ENCODE measurements around the gene FA2H.
"Not testable (repeated sequence)": the region's sequence is repeated elsewhere in the genome, so short reads cannot be mapped to it uniquely, and the experiment has no call there.

Gene FA2H

DNA sequence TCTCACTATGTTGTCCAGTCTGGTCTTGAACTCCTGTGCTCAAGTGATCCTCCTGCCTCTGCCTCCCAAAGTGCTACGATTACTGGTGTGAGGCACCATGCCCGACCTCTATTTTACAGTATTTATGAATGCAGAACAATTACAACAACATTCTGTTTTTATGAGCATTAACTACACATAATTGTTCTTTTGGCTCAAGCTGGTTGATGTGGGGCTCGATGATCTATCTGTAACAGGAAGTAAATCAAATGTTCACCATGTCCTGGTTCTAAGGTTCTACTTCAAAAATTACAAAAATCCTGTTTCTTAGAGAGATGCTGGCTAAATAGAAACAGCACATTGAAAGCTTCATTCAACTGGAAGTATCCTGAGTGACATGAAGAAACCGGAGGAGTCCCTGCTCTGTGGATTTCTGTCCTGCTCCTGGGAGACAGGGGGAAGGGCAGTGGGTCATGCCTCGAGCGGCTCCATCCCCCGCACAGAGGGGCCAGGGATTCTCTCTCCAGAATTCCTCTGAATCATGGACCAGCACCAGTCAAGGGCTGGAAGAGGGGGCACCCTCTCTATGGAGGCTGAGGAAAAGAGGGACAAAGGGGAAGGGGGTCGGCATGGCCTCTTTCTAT is 31.5 kb downstream of the FA2H start:
- DNase-seq = no peak

DNA sequence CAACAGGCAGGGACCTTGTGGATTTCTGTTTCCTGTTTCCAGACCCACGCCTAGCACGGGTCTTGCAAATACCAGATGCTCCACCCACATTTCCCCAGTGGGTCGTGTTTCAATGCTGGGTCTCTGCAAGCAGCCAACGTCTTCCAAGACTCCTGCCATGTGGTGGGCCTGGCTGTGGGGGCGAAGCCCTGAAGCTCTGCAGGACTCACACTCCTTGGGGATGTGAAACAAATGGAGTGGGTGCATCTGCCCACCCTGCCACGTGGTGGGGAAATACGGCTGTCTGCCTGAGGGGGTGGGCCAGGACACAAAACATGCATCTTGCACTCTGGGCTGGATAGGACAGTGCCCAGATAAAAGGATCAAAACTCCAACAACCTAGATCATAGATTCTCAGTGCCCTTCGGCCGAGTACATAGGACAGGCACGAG is 32.6 kb downstream of the FA2H start:
- no peak for DNase-seq

DNA sequence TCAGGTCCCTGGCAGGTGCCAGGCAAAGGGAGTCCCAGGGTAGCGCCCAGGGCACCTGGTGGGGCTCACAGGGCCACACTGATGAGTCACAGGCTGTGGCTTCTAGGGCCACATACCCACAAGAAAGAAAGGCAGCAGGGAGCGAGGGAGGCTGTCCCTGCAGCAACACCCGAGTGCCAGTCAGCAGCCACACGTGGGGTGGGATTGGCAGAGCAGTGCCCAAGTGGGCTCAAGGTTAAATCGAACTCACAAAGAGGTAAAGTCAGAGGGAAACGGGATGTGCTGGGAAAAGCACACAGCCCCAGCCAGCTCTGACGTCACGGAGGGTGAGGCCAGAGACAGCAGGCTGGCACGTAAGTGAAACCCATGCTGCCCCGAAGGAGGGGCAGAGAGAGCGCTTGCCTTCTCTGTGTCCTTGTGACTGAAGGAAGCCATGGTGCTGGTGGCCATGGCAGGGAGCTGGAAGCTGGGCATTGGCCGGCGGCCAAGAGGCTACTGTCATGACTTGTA is 33.8 kb downstream of the FA2H start:
- DNase-seq = no peak

DNA sequence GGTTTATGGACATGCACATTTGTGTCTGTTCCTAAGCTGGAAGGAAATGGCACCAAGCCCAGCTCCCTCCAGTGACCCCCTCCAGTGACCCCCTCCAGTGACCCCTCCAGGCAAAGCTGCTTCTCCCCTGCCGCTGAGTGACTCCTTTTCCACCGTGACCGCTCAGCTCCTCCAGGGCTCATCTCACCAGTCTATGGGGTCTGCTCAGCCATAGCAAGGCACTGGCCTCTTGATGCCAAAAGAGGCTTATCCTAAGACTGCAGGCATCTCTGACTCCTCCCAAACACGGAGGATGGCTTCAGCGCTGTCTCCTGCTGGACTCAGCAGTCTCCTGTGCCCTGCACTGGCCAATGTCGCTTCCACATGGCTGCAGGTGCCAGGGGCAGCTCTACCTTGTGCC is 35.3 kb downstream of the FA2H start:
- DNase-seq = no peak

DNA sequence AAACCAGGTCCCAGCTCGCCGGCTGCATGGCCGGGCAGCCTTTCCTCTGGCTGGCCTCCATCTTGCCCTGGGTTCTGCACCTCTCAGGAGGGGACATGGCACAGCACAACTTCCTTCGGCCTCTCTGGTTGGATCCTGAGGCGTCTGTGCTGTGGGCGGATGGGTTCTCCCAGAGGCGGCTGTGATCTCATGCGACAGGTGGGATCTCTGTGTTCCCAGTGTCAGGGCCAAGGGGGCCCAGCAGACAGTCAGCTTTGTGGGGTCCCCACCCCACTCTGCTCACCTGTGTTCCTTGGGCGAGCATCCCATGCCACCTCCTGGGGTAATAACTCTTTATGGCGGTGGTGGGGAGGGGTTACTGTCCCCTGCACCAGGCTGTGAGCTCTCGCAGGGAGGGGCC is 35.8 kb downstream of the FA2H start:
- no peak for DNase-seq

DNA sequence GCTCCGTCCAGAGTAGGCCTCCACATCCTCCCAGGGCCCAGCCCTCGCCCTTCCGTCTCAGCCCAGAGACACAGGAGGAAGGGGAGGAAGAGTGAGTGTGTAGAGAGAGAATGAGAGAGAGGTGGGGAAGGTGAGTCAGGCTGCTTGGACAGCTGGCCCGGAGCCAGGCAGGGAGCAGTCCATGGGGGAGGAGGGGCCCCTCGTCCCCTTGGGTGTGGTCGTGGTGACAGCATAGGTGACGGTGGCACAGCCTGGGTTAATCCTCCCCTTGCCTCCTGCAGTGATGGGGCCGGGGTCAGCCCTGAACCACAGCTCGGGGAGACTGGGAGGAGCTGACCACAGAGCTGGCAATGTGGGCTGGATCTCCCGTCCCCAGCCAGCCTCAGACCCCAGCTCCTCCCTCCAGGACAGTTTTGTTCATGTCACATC is 36.5 kb downstream of the FA2H start:
- DNase-seq = no peak

DNA sequence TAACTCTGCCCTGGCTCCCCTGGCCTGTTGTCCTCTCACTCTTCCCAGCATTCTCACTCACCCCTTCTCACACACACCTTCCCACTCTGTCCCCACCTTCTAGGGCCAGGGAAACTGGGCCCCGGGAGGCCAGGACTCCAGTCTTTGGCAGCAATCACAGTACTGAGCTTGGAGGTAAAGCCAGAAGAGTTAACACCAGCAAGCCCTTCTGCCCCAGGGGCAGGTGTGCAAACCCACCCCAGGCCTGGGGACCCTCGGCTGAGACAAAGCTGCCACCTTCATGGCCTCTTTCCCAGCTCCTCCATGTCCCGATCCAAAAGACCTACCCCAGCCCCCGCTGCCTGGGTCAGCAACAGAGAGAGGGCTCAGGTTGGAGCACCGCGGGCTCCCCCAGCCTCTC is 37.1 kb downstream of the FA2H start:
- DNase-seq = no peak

DNA sequence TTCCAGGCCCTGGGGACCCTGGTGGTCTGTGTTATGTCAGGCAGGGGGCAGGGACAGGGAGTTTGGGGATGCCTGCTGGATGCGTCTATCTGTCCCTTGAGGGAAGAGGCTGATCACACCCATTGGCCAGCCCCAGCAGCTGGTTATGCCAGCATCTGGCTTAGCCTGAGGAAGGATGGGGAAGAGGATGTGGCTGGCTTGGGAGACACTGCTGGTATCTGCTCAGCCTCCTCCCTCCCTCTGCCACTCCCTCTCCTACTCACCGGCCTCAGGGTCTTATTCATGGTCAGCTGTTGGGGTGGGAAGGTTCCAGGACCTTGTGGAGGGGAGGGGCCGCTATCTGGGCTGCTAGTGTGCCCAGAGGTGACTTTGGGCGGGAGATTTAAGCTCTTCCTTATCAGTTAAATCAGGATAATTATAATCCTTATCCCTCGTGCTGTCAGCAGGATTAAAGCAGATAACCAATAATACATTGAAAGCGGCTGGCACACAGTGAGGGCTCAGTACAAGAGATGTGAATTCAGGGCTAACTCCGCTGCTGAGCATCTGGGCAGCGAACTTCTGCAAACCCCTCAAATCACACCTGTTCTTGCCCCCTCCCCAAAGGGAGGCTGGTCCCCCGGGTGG is 38.0 kb downstream of the FA2H start:
- no peak for DNase-seq

DNA sequence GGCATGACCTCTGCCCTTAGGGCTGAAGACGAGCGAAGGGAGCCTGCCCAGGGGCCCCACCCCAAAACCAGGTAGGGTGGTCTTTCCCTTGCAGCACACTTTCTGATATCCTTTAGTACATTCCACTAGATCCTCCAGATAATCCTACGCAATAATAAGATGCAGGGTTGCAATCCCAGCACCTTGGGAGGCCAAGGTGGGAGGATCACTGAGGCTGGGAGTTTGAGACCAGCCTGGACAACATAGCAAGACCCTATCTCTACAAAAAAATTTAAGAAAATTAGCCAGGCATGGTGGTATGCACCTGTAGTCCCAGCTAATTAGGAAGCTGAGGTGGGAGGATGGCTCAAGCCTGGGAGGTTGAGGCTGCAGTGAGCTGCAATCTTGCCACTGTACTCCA is 39.1 kb downstream of the FA2H start:
- no peak for DNase-seq

DNA sequence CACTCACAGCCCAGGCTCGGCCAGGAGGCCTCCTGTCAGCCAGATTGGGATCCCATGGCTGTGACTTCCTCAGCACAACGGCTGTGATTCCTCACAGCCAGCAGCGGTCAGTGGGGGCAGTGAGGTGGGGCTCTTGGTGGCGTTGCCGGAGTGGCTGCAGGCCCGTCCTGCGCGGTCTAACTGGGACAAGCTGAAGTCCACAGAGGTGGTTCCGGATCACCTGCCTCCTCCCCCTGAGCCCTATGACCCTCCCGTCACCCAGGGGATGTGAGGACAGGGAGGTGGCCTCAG is 39.5 kb downstream of the FA2H start:
- no peak for DNase-seq

DNA sequence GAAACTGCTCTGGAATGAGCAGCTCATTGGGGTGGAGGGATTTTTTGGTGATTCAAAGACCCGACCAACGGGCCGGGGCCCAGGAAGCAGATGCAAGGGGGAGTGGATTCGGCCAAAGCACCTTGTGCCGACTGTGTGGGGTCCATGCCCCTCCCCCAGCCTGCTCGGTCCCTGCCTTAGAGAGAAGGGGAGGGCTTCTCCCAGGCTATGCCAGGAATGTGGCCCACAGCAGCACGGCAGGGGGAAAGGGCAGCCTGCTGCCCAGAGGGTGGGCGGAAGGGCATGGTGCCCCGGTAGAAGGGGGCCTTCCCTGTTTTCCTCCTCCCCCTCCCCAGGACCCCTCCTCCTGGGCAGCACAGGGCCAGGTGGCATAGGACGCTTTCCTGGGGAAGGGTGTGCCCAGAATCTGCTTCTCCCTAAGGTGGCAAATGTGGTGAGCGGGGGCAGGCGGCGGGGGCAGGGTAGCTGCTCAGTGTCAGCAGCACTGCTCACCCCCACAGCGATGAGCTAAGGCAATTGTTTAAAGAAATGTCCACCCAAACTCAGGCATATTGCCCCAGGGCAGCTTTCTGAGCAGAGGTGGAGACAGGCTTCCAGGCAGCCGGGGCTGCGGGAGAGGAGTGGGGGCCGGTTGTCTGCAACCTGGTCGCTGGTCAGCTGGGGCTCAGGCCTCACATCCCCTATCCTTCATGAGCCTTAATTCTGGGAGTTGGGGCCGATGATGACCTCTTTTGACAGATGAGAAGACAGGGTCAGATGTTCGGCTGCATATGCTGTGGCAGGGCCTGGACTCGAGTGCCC is 40.1 kb downstream of the FA2H start:
- DNase-seq = no peak

DNA sequence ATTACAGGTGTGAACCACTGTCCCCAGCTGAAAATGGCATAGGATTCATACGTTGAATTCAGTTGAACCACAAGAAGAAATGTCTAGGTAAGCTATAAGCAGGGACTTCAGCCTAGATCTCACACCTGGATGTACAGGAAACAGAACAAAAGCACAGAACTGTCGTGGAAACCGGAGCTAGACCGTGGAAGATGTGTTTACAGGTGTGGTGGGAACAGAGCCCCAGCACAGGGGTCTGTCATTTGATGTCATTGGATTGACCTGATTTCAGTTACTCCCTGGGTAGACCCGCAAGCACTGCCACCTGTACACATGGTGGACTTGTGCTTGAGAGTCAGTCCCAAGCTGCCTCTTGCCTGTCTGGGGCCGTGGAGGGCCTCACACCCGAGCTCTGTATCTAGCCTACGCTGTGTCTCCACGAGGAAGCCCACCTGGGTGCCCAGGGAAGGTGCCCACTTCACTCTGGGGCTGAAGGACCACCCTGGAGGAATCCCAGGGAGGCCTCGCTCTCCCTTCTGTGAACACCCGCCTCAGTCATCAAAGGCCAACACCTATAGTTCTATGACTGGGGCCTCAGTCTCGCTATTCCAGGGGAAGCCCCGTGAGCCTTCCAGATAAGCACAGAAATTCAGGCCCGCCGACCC is 41.8 kb downstream of the FA2H start:
- no peak for DNase-seq

DNA sequence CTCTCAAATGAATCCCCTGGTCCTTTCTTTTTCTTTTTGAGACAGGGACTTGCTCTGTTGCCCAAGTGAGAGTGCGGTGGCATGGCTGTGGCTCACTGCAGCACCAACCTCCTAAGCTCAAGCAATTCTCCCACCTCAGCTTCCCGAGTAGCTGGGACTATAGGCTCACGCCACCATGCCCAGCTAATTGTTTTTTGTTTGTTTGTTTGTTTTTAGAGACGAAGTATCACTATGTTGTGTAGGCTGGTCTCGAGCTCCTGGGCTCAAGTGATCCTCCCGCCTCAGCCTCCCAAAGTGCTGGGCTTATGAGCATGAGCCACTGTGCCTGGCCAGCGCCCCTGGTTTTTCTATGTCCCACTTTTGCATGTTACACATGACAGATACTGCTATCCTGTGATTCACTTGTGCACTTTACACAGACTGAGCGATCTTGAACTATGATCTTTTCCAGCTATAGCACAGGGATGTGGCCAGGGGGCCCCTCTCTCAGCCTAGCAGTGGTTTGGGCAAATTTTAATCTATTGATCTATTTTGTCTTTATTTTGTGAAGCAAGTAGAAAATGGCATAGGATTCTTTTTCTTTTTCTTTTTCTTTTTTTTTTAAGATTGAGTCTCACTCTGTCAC is 42.7 kb downstream of the FA2H start:
- no peak for DNase-seq

DNA sequence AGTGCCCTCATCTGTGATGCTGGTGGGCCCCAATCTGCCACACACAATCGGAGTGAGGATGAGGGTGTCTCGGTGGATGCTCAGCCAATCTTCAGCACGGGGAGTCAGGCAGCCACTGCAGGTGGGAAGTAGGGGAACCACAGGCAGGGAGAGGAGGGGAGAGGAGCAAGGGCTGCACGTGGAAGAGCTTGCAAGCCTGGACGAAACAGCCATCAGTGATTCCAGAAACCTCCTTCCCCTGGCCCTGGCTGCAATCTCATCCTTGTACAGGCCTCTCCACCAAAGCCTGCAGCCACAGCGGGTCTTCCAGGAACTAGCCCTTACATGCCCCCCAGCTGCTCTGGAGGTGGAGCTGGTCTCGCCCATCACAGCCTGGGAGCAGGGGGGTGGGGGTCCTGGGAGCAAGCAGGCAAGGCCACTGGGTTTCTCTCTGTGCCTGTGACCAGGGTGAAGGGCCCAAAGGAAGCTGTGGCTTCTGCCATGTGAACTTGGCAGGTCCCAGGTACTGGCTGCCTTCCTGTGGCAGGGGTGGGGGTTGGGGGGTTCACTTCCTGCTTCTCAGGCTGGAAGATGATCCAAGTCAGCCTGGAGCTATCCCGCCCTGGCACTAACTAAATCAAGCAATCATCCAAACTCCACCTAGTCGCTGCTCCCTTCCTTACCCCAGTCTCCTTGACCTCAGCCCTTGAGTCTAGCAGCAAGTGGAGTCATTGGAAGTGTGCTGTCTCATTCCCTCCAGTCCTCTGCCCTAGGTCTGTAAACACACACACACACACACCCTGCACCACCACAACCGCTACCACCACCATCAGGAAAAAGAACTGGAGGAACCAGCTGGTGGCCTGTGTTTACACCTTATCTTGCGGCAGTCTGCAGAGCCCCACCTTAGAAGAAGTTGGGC is 44.6 kb downstream of the FA2H start:
- DNase-seq = no peak

DNA sequence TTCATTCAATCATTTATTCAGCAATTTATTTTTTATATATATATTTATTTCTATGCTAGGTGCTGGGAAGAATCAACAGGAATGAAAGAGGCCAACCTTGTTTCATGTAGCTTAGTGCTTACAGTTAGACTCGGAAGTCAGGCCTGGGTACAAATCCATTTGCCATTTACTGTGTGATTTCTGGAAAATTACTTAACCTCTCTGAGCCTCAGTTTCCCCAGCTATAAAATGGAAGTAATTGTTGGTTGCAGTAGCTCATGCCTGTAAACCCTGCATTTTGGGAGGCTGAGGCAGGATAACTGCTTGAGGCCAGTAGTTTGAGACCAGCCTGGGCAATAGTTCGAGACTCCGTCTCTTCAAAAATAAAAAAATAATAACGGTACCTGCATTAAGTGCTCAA is 46.7 kb downstream of the FA2H start:
- no peak for DNase-seq

DNA sequence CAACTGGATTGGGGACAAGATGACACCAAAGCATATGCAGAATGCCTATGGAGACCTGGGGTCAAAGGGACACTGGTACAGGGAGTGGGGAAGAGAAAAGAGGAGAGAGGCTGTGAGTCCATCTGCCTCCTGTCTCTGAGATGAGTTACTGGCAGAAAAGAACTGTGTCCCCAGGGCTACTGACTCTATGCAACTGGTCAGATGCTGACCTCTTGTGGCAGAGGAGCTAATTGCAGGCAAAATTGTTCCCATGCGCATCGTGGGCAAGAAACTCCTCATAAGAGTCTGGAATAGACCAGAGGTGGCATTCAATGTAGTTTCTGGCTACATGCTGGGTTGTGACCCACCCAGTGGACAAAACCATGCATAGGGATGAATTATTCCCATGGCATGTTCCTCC is 47.9 kb downstream of the FA2H start:
- DNase-seq = no peak

DNA sequence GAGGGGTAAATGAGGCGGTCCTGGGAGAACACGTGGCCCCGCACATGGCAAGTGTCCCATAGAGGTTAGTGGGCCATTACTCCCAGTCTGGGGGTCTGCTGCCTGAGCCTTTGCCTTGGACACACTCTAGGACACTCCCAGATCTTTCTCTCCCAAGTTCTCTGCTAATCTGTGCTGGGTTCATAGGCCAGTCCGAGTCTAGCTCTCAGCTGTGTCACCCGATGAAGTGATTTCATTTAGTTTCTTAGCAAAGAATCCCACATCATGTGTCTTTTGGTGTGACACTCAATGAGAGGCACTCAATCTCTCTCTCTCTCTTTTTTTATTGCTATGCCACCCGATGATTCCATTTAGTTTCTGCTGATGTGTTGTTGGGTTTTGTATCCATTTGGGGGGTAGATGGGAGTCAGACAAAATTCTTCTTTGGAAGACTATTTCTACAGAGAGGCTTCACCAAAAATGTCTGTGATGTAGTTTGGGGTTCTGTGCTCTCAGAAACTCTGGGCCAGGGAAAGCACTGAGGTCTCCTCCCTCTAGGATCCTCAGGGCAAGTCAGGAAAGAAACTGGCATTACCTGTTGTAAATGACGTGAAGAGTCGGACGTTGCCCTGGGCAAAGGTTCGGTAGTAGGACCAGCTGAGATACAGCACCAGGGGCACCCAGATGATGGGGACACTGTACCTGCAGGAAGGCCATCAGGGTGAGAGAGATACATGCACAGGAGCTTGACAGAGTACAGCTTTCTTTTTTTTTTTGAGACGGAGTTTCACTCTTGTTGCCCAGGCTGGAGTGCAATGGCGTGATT is 48.8 kb downstream of the FA2H start:
- DNase-seq = no peak

DNA sequence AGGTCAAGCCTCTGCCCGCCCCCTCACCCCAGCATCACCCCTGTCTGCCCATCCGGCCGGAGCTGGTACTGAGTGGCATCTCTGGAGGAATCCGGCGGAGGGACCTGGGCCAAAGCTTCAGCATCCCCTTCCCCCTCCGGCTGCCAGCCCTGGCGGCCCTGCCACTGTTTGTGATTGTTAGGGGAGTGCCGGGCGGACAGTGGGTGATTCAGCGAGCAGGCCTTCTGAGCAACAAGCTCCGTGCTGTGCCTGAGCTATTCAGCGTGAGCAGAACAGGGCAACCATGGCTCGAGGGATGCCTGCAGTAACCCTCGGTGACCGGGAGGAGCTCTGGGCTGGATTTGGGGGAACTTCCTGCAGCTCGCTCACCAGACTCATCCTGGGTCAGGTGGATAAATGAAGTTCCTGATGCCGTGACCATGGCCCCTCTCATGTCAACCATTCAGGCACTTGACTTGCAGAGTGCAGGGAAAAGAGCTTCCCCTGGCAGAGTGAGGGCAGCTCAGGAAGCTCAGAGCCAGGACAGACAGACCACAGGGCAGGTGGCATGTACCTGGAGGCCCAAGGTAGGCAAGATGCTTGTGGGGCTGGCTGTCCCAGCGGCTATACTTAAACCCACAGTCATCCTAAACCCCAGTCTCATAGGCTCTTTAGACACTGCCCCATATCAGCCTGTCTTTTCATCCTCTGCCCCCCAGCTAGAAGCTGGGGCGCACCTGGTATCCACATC is 49.6 kb downstream of the FA2H start:
- no peak for DNase-seq

DNA sequence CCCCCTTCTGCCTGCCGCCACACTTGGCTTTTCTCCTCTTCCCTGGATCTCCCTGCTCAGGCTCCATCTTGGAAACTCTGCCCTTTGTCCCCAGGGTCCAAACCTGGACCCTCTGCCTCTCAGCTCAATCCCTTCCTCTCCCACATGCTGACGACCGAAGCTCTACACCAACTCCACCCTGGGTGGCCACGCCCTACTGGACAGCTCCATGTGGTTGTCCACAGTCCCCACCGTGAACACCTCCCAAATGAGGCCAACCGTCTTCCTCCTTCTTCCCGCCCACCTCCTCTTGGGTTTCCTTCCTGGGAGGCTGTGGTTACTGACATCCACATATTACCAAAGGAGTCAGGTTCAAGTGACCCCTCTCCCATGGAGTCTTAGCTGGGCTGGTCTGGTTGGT is 51.4 kb downstream of the FA2H start:
- no peak for DNase-seq

DNA sequence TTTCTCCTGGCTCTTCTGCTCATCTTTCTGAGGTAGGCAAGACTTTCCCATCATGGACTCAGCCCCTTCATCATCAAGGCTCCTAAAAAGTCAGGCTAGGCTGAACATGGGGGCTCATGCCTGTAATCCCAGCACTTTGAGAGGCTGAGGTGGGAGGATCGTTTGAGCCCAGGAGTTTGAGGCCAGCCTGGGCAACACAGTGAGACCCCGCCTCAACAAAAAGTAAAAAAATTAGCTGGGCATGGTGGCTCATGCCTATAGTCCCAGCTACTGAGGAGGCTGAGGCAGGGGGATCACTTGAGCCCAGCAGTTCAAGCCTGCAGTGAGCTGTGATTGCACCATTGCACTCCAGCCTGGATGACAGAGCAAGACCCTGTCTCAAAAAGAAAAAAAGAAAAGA is 52.5 kb downstream of the FA2H start:
- not testable (repeated sequence) for DNase-seq

DNA sequence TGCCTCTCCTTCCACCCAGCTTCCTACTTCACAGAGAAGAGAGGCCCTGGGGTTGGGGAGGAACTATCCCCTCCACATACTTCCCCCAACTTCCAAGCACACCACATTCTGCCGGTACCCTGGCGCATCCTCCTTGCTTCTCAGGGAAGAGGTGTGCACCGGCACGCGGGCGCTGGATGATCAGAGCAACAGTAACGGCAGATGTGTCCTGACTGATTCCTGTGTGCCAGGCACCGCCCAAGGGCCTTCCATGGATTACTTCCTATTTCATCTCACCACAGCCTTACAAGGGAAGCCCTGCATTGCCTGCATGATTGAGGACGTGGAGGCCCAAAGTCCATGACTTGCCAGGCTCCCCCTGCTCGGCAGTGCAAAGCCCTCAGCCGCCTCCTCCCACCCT is 52.9 kb downstream of the FA2H start:
- DNase-seq = no peak

Measured in NCI-H1105 (cell line).